Measurements from ENCODE around the gene HEG1. TPM values are rescaled to one million over a fixed set of nuclear protein-coding genes. Genes with fewer than 3 reads are reported as not detected.

Gene HEG1
- total RNA-seq, 4 donors from 2014 or later = 13.6 to 22.7 (median 16.8) TPM

DNA sequence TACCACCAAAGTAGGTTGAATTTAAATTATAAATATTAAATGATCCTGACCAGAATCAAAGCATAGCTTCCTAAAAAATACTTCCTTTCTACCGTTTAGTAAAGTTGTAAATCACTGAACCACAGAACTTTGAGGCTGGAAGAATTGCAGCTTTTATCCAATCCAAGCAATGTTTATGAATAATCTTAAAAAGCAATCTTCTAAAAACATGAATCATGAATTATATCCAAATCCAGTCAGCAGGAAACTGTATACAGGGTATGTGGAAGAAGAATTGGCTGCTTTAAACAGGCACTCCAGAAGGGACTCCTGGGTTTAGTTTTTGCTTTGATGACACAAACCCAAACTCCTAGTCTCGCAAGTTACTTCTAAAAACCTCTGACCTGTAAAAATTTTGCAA lies 30.2 kb downstream of the HEG1 start:
- 57 to 65% methylated on average over 2 of the region's 2 CpGs for WGBS, 2 donors
- H3K4me3 ChIP-seq (ENCODE audit: low read depth, poor library complexity, severe bottlenecking) = no peak overlapping the region
- TF ChIP-seq POLR2A (IDR thresholded peaks at IDR 0.05) = no peak
- TF ChIP-seq, protein P1, sequence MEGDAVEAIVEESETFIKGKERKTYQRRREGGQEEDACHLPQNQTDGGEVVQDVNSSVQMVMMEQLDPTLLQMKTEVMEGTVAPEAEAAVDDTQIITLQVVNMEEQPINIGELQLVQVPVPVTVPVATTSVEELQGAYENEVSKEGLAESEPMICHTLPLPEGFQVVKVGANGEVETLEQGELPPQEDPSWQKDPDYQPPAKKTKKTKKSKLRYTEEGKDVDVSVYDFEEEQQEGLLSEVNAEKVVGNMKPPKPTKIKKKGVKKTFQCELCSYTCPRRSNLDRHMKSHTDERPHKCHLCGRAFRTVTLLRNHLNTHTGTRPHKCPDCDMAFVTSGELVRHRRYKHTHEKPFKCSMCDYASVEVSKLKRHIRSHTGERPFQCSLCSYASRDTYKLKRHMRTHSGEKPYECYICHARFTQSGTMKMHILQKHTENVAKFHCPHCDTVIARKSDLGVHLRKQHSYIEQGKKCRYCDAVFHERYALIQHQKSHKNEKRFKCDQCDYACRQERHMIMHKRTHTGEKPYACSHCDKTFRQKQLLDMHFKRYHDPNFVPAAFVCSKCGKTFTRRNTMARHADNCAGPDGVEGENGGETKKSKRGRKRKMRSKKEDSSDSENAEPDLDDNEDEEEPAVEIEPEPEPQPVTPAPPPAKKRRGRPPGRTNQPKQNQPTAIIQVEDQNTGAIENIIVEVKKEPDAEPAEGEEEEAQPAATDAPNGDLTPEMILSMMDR (IDR thresholded peaks at IDR 0.05) = no peak
- intact Hi-C loops (cut with DNase I; ENCODE audit: low total_unique reads) = no loop called here
- no peak for DNase-seq (ENCODE audit: low spot score in 2 of 2)

DNA sequence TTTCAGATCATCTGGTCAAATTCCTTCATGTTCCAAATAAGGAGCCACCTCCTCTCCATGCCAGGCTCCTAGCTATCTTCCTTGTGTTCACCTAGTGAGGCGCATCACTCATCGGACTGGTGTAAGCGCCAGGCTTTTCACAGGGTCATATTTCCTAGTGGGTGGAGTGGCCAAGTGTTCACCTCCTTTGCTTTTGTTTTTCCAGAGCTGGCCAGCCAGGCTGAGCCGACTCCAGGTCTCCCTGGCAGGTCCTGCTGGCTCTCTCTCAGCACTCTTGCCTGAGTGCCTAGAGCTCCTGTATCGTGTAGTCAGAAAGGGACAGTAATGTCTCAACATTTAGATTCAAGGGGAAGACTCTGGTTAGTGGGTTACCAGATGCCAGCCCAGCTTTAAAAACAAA lies 31.0 kb downstream of the HEG1 start:
- TF ChIP-seq, protein P1 (IDR thresholded peaks at IDR 0.05) = no peak
- no peak for TF ChIP-seq POLR2A (IDR thresholded peaks at IDR 0.05)
- no peak overlapping the region for H3K4me3 ChIP-seq (ENCODE audit: low read depth, poor library complexity, severe bottlenecking)
- intact Hi-C loops (cut with DNase I; ENCODE audit: low total_unique reads) = no loop called here
- DNase-seq (ENCODE audit: low spot score in 2 of 2) = peak in 1 of 2 donors; percentile 46
- 60 to 71% methylated on average over 5 of the region's 5 CpGs for WGBS, 2 donors

DNA sequence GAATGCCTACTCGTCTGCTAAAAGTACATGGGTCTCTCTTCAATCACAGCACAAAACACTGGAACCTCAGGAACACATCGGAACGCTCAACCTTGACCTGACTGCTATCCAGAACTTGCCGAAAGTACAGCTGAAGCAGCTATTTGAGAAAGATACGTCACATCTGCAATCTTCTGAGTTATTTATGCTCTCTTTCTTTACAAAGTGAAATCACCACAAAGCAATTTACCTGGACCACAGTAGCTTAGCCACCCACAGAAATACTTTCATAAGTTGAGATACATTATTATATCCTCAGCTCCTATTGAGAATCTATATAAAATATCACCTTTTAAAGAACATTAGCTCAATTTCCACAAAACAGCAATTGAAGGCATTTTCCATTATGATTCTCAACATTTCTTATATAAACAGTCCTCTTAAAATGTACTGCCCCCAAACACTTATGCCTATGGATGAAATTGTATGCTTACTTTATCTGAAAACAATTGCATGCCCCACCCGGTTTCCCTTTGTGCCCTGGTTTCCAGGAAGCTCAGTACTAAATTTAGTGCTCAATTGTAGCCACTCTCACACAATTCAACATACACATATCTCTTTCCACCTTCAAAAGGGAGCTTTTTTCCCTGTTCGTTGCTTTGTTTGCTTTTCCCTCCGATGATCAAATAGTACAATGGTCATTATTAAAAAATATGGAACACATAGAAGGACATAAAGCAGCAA lies 31.8 kb downstream of the HEG1 start:
- peak in 1 of 2 donors; percentile 13 for DNase-seq (ENCODE audit: low spot score in 2 of 2)
- WGBS, 2 donors = 80 to 87% methylated on average over 8 of the region's 8 CpGs
- TF ChIP-seq, protein P1 (IDR thresholded peaks at IDR 0.05) = no peak
- TF ChIP-seq POLR2A (IDR thresholded peaks at IDR 0.05) = no peak
- no peak overlapping the region for H3K4me3 ChIP-seq (ENCODE audit: low read depth, poor library complexity, severe bottlenecking)
- intact Hi-C loops (cut with DNase I; ENCODE audit: low total_unique reads) = no loop called here

DNA sequence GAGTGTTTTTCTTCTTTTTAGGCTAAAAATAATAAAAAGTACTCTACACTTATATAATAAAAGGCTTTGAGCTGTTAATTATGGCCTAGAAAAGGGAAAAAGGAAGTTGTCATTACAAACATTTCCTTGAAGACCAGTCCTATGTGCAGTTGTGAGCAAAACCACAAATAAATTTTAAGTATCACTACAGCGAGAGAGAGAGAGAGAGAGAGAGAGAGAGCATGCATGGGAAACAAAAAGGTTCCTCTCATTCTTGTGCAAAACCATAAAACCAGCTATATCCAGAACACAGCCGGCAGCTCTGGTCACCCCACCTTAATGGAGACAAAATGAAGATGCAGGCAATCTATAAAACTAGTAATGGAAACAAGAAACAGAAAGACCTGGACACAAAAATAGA lies 33.6 kb downstream of the HEG1 start:
- DNase-seq (ENCODE audit: low spot score in 2 of 2) = no peak
- intact Hi-C loops (cut with DNase I; ENCODE audit: low total_unique reads) = no loop called here
- no peak overlapping the region for H3K4me3 ChIP-seq (ENCODE audit: low read depth, poor library complexity, severe bottlenecking)
- no peak for TF ChIP-seq POLR2A (IDR thresholded peaks at IDR 0.05)
- TF ChIP-seq, protein P1 (IDR thresholded peaks at IDR 0.05) = no peak
- 49 to 66% methylated on average over 2 of the region's 2 CpGs for WGBS, 2 donors

GRCh38 chr3:125019271-125019670 lies 36.5 kb downstream of the HEG1 start:
- H3K4me3 ChIP-seq (ENCODE audit: low read depth, poor library complexity, severe bottlenecking) = no peak overlapping the region
- 89 to 96% methylated on average over 3 of the region's 3 CpGs for WGBS, 2 donors
- peak in 1 of 2 donors; percentile 56 for DNase-seq (ENCODE audit: low spot score in 2 of 2)
- TF ChIP-seq POLR2A (IDR thresholded peaks at IDR 0.05) = no peak
- TF ChIP-seq, protein P1 (IDR thresholded peaks at IDR 0.05) = no peak
- intact Hi-C loops (cut with DNase I; ENCODE audit: low total_unique reads) = no loop called here

GRCh38 chr3:125017406-125017805 lies 38.4 kb downstream of the HEG1 start:
- H3K4me3 ChIP-seq (ENCODE audit: low read depth, poor library complexity, severe bottlenecking) = no peak overlapping the region
- intact Hi-C loops (cut with DNase I; ENCODE audit: low total_unique reads) = no loop called here
- TF ChIP-seq POLR2A (IDR thresholded peaks at IDR 0.05) = no peak
- TF ChIP-seq, protein P1 (IDR thresholded peaks at IDR 0.05) = no peak
- WGBS, 2 donors = 89 to 91% methylated on average over 2 of the region's 2 CpGs
- no peak for DNase-seq (ENCODE audit: low spot score in 2 of 2)

Measured in lower leg skin (tissue), 4 donors.